Measurements from ENCODE around the gene LAP3. TPM values are rescaled to one million over a fixed set of nuclear protein-coding genes. Genes with fewer than 3 reads are reported as not detected.

Gene LAP3
- total RNA-seq, 1 donor = 128 TPM

- Histone ChIP-seq H3K27ac (ENCODE audit: low read depth, low read length) (no peak overlapping the region), H3K79me2 (ENCODE audit: insufficient read depth, low read length) (no peaks in the 10 kb centered on the region), H4K20me1 (ENCODE audit: insufficient read depth, low read length) (no peaks in the 10 kb centered on the region), H3K9me3 (ENCODE audit: low read depth, low read length) (no peaks in the 10 kb centered on the region), H3K36me3 (ENCODE audit: insufficient read depth, low read length) (no peaks in the 10 kb centered on the region), H2AFZ (ENCODE audit: low read length) (no peak overlapping the region), H3K4me1 (ENCODE audit: insufficient read depth, low read length) (no peaks in the 10 kb centered on the region), H3K4me2 (ENCODE audit: insufficient read depth, low read length) (no peak overlapping the region), H3K27me3 (ENCODE audit: insufficient read depth, low read length) (peaks cover under 1% of the 10 kb centered on the region), H3K4me3 (ENCODE audit: insufficient read depth, low read length) (no peak overlapping the region)
- TF ChIP-seq CTCF (IDR thresholded peaks at IDR 0.05; ENCODE audit: extremely low read depth, low read depth, low read length) = no peak
- no peak for DNase-seq (ENCODE audit: insufficient read length, low spot score, missing footprints)
These were observed 73.4 kb downstream of the LAP3 start for GRCh38 chr4:17650406-17650805.

- no peak for TF ChIP-seq CTCF (IDR thresholded peaks at IDR 0.05; ENCODE audit: extremely low read depth, low read depth, low read length)
- Histone ChIP-seq H3K4me3 (ENCODE audit: insufficient read depth, low read length) (no peak overlapping the region), H4K20me1 (ENCODE audit: insufficient read depth, low read length) (no peaks in the 10 kb centered on the region), H3K27ac (ENCODE audit: low read depth, low read length) (no peak overlapping the region), H3K36me3 (ENCODE audit: insufficient read depth, low read length) (no peaks in the 10 kb centered on the region), H3K4me1 (ENCODE audit: insufficient read depth, low read length) (no peaks in the 10 kb centered on the region), H3K9me3 (ENCODE audit: low read depth, low read length) (no peaks in the 10 kb centered on the region), H2AFZ (ENCODE audit: low read length) (no peak overlapping the region), H3K4me2 (ENCODE audit: insufficient read depth, low read length) (no peak overlapping the region), H3K79me2 (ENCODE audit: insufficient read depth, low read length) (no peaks in the 10 kb centered on the region), H3K27me3 (ENCODE audit: insufficient read depth, low read length) (peaks cover 3% of the 10 kb centered on the region)
- DNase-seq (ENCODE audit: insufficient read length, low spot score, missing footprints) = no peak
These were observed 77.7 kb downstream of the LAP3 start for GRCh38 chr4:17654701-17655100.

- Histone ChIP-seq H3K4me1 (ENCODE audit: insufficient read depth, low read length) (no peaks in the 10 kb centered on the region), H3K27me3 (ENCODE audit: insufficient read depth, low read length) (peaks cover 3% of the 10 kb centered on the region), H3K4me2 (ENCODE audit: insufficient read depth, low read length) (no peak overlapping the region), H3K9me3 (ENCODE audit: low read depth, low read length) (no peaks in the 10 kb centered on the region), H3K36me3 (ENCODE audit: insufficient read depth, low read length) (no peaks in the 10 kb centered on the region), H3K79me2 (ENCODE audit: insufficient read depth, low read length) (no peaks in the 10 kb centered on the region), H3K27ac (ENCODE audit: low read depth, low read length) (no peak overlapping the region), H4K20me1 (ENCODE audit: insufficient read depth, low read length) (no peaks in the 10 kb centered on the region), H2AFZ (ENCODE audit: low read length) (no peak overlapping the region), H3K4me3 (ENCODE audit: insufficient read depth, low read length) (no peak overlapping the region)
- no peak for TF ChIP-seq CTCF (IDR thresholded peaks at IDR 0.05; ENCODE audit: extremely low read depth, low read depth, low read length)
- no peak for DNase-seq (ENCODE audit: insufficient read length, low spot score, missing footprints)
These were observed 80.1 kb downstream of the LAP3 start for GRCh38 chr4:17657090-17657489.

Other genes with a start within 250 kb of the LAP3 start
- 11.9 and 12.7 TPM in 2 replicates for gene QDPR, start 65.1 kb upstream of the LAP3 start, total RNA-seq
- gene CLRN2, start 62.0 kb upstream of the LAP3 start, total RNA-seq = not detected in 2 replicates
- gene MED28, start 37.4 kb downstream of the LAP3 start, total RNA-seq = 10.9 and 13.3 TPM in 2 replicates
- under 0.01 TPM in 1 of 2 replicates, not detected in the other for gene FAM184B, start 204.4 kb downstream of the LAP3 start, total RNA-seq
- gene DCAF16, start 233.6 kb downstream of the LAP3 start, total RNA-seq = 28.3 and 35.1 TPM in 2 replicates
- gene NCAPG, start 233.8 kb downstream of the LAP3 start, total RNA-seq = 4.0 and 5.3 TPM in 2 replicates